ENCODE results near the gene CKM. TPM values are rescaled to one million over a fixed set of nuclear protein-coding genes. Genes with fewer than 3 reads are reported as not detected.

Gene CKM
- total and polyA plus RNA-seq, 2 donors (not counting 1 experiment from before 2014, with no cell fraction given), result not detected

DNA sequence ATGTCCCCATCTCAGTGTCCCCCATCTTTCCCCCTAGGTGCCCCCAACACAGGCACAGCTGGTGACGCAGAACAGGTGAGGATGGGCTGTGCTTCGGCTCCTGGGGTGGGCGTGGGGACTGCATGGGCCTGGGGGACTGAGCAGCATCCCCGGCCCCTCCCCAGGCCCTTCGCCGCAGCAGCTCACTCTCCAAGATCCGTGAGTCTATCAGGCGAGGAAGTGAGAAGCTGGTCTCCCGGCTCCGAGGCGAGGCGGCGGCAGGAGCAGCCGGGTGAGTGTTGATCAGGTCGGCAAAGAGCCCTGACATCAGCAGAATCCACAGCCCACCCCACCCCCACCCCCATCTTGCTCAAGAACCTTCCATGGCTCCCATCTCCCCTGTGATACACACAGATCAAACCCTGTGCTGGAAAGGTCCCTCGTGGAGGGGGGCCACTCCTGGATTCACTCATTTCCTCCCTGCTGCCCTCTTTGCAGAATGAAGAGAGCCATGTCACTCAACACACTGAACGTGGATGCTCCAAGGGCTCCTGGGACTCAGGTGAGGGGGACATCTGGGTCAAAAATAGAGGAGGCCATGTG, 27.9 kb upstream of the CKM start:
- H4K20me1 ChIP-seq (ENCODE audit: control insufficient read depth, extremely low read depth, insufficient read depth, low read length), result no peaks in the 10 kb centered on the region

DNA sequence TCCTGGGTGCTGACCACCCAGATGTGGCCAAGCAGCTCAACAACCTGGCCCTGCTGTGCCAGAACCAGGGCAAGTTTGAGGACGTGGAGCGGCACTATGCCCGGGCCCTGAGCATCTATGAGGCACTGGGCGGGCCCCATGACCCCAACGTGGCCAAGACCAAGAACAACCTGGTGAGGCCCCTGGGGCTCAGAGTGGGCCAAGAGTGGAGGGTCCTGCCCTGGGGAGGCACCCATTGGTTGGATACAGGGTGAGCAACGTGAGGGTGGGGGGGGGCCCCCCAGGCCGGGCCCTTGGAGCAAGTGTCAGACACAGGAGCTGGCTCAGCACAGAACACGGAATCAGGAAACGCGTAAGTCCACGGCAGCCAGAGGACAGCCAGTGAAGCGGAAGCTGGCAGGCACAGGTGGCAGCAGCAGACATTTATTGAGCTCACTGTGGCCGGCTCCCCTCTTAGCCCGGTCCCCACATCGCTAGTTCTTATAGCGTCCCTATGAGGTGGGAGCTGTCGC, 26.8 kb upstream of the CKM start:
- Histone ChIP-seq H3K4me1 (ENCODE audit: control insufficient read depth, extremely low read depth, insufficient read depth, low read length) (no peaks in the 10 kb centered on the region), H3K36me3 (ENCODE audit: control insufficient read depth, insufficient read depth, low read length) (peaks cover 20% of the 10 kb centered on the region), H3K27ac (ENCODE audit: insufficient read depth, low read length) (no peak overlapping the region), H2AFZ (ENCODE audit: low read length) (no peak overlapping the region), H3K79me2 (ENCODE audit: control insufficient read depth, insufficient read depth, low read length) (no peaks in the 10 kb centered on the region), H3K9ac (ENCODE audit: insufficient read depth, low read length) (no peak overlapping the region), H3K4me3 (replicated peaks in 1 of 4; ENCODE audit: control extremely low read depth in 1 of 4, insufficient read depth in 1 of 4, low read depth in 3 of 4, low read length in 4 of 4) (no peak overlapping the region), H3K4me2 (ENCODE audit: extremely low read depth, insufficient read depth, low read length) (no peak overlapping the region), H3K9me3 (ENCODE audit: control insufficient read depth, insufficient read depth, low read depth, low read length) (no peaks in the 10 kb centered on the region), H4K20me1 (ENCODE audit: control insufficient read depth, extremely low read depth, insufficient read depth, low read length) (no peaks in the 10 kb centered on the region), H3K27me3 (ENCODE audit: control insufficient read depth, insufficient read depth, low read length) (no peaks in the 10 kb centered on the region)
- no peak for TF ChIP-seq EZH2 (IDR thresholded peaks at IDR 0.05; ENCODE audit: low read length, missing control alignments)
- TF ChIP-seq, protein P1, sequence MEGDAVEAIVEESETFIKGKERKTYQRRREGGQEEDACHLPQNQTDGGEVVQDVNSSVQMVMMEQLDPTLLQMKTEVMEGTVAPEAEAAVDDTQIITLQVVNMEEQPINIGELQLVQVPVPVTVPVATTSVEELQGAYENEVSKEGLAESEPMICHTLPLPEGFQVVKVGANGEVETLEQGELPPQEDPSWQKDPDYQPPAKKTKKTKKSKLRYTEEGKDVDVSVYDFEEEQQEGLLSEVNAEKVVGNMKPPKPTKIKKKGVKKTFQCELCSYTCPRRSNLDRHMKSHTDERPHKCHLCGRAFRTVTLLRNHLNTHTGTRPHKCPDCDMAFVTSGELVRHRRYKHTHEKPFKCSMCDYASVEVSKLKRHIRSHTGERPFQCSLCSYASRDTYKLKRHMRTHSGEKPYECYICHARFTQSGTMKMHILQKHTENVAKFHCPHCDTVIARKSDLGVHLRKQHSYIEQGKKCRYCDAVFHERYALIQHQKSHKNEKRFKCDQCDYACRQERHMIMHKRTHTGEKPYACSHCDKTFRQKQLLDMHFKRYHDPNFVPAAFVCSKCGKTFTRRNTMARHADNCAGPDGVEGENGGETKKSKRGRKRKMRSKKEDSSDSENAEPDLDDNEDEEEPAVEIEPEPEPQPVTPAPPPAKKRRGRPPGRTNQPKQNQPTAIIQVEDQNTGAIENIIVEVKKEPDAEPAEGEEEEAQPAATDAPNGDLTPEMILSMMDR (conservative IDR thresholded peaks at IDR 0.05 in 1 of 2, IDR thresholded peaks at IDR 0.05 in 1 of 2; ENCODE audit: low read depth in 1 of 2, low read length in 2 of 2), result no peak
- DNase-seq (ENCODE audit: low read depth in 2 of 2), result no peak

More for the DNA sequence above, 27.9 kb upstream of the CKM start:
- Histone ChIP-seq H3K4me2 (ENCODE audit: extremely low read depth, insufficient read depth, low read length) (no peak overlapping the region), H3K4me1 (ENCODE audit: control insufficient read depth, extremely low read depth, insufficient read depth, low read length) (no peaks in the 10 kb centered on the region), H3K27me3 (ENCODE audit: control insufficient read depth, insufficient read depth, low read length) (no peaks in the 10 kb centered on the region), H3K9ac (ENCODE audit: insufficient read depth, low read length) (no peak overlapping the region), H3K27ac (ENCODE audit: insufficient read depth, low read length) (no peak overlapping the region), H3K79me2 (ENCODE audit: control insufficient read depth, insufficient read depth, low read length) (no peaks in the 10 kb centered on the region), H3K9me3 (ENCODE audit: control insufficient read depth, insufficient read depth, low read depth, low read length) (no peaks in the 10 kb centered on the region), H3K4me3 (replicated peaks in 1 of 4; ENCODE audit: control extremely low read depth in 1 of 4, insufficient read depth in 1 of 4, low read depth in 3 of 4, low read length in 4 of 4) (no peak overlapping the region), H2AFZ (ENCODE audit: low read length) (no peak overlapping the region), H3K36me3 (ENCODE audit: control insufficient read depth, insufficient read depth, low read length) (peaks cover 23% of the 10 kb centered on the region)
- DNase-seq (ENCODE audit: low read depth in 2 of 2), result no peak
- TF ChIP-seq, protein P1 (conservative IDR thresholded peaks at IDR 0.05 in 1 of 2, IDR thresholded peaks at IDR 0.05 in 1 of 2; ENCODE audit: low read depth in 1 of 2, low read length in 2 of 2), result no peak
- TF ChIP-seq EZH2 (IDR thresholded peaks at IDR 0.05; ENCODE audit: low read length, missing control alignments), result no peak

DNA sequence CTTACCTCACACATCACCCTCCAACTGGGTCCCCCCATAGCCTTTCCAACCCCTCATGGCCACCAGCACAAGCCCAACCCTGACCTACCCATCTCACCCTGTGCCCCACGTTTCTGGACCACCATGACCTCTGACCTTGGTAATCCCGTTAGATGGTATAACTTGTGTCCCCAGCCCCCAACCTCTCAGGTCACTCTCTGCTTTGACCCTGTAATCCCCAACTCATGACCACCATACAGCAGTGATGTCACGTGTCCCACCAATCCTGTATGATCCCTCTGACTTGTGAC, 26.4 kb upstream of the CKM start:
- TF ChIP-seq, protein P1 (conservative IDR thresholded peaks at IDR 0.05 in 1 of 2, IDR thresholded peaks at IDR 0.05 in 1 of 2; ENCODE audit: low read depth in 1 of 2, low read length in 2 of 2), result no peak
- no peak for TF ChIP-seq EZH2 (IDR thresholded peaks at IDR 0.05; ENCODE audit: low read length, missing control alignments)
- Histone ChIP-seq H3K36me3 (ENCODE audit: control insufficient read depth, insufficient read depth, low read length) (peaks cover 17% of the 10 kb centered on the region), H3K9ac (ENCODE audit: insufficient read depth, low read length) (no peak overlapping the region), H3K27me3 (ENCODE audit: control insufficient read depth, insufficient read depth, low read length) (no peaks in the 10 kb centered on the region), H3K4me3 (replicated peaks in 1 of 4; ENCODE audit: control extremely low read depth in 1 of 4, insufficient read depth in 1 of 4, low read depth in 3 of 4, low read length in 4 of 4) (no peak overlapping the region), H4K20me1 (ENCODE audit: control insufficient read depth, extremely low read depth, insufficient read depth, low read length) (no peaks in the 10 kb centered on the region), H3K79me2 (ENCODE audit: control insufficient read depth, insufficient read depth, low read length) (no peaks in the 10 kb centered on the region), H3K27ac (ENCODE audit: insufficient read depth, low read length) (no peak overlapping the region), H3K4me2 (ENCODE audit: extremely low read depth, insufficient read depth, low read length) (no peak overlapping the region), H3K9me3 (ENCODE audit: control insufficient read depth, insufficient read depth, low read depth, low read length) (no peaks in the 10 kb centered on the region), H3K4me1 (ENCODE audit: control insufficient read depth, extremely low read depth, insufficient read depth, low read length) (no peaks in the 10 kb centered on the region), H2AFZ (ENCODE audit: low read length) (no peak overlapping the region)
- no peak for DNase-seq (ENCODE audit: low read depth in 2 of 2)

Data from fibroblast of lung (primary cell).